H1 (cell line): Measurements from ENCODE around the gene CD151.

Source experiments
- ASH2L ChIP-seq: fragments of 200-600, 300-600 bp; sonication (generic); IDR thresholded peaks from one replicate; pipeline ENCODE4 v1.7.1; 2017; ENCODE audit warnings: low read length
- EGR1 ChIP-seq: IDR thresholded peaks from 2 replicates; pipeline ENCODE4 v1.6.1; 2011; ENCODE audit warnings: low read depth, low read length, borderline replicate concordance
- EP300 ChIP-seq, 2 experiments: IDR thresholded peaks; 1 replicate in 1 of 2; 2 replicates in 1 of 2; pipeline ENCODE4 v1.6.1; 2011 to 2012; ENCODE audit warnings: low read depth in 2 of 2, low read length in 2 of 2, mild to moderate bottlenecking in 2 of 2, borderline replicate concordance in 1 of 2, inconsistent platforms in 1 of 2, moderate library complexity in 1 of 2
- EZH2 ChIP-seq: fragments of 200-600 bp; sonication (generic); IDR thresholded peaks from 2 replicates; pipeline ENCODE4 v1.7.1; 2012; ENCODE audit warnings: low read depth, mild to moderate bottlenecking, moderate library complexity, low read length, inconsistent platforms; ENCODE audit not compliant: severe bottlenecking
- GABPA ChIP-seq: IDR thresholded peaks from 2 replicates; pipeline ENCODE4 v1.6.1; 2011; ENCODE audit warnings: mild to moderate bottlenecking, low read length, moderate library complexity, borderline replicate concordance; ENCODE audit not compliant: insufficient read depth
- JUN ChIP-seq: IDR thresholded peaks from 2 replicates; pipeline ENCODE4 v1.6.1; 2011; ENCODE audit warnings: low read depth, mild to moderate bottlenecking, improper control_type of control experiment, low read length
- KDM1A ChIP-seq: fragments of 200-600, 300-600 bp; sonication (generic); IDR thresholded peaks from 2 replicates; pipeline ENCODE4 v1.7.1; 2016; ENCODE audit warnings: mild to moderate bottlenecking, low read length, borderline replicate concordance
- KDM4A ChIP-seq: IDR thresholded peaks from one replicate; pipeline ENCODE4 v1.7.1; 2012; ENCODE audit warnings: low read depth, mild to moderate bottlenecking, moderate library complexity, low read length, inconsistent platforms; ENCODE audit not compliant: severe bottlenecking
- POLR2A ChIP-seq, 2 experiments: IDR thresholded peaks; 1 replicate in 1 of 2; 2 replicates in 1 of 2; pipeline ENCODE4 v1.6.1; 2011; ENCODE audit warnings: low read depth in 2 of 2, low read length in 2 of 2, mild to moderate bottlenecking in 2 of 2; ENCODE audit errors: control extremely low read depth in 1 of 2
- RFX5 ChIP-seq: IDR thresholded peaks from 2 replicates; pipeline ENCODE4 v1.6.1; 2011; ENCODE audit warnings: low read depth, low read length, improper control_type of control experiment, borderline replicate concordance
- SIX5 ChIP-seq: IDR thresholded peaks from 2 replicates; pipeline ENCODE4 v1.6.1; 2011; ENCODE audit warnings: mild to moderate bottlenecking, low read depth, low read length
- SP1 ChIP-seq: IDR thresholded peaks from 2 replicates; pipeline ENCODE4 v1.6.1; 2011; ENCODE audit warnings: low read depth, low read length
- TF ChIP-seq, protein P1 (sequence below), 3 experiments: IDR thresholded peaks; 1 replicate in 2 of 3; 2 replicates in 1 of 3; pipeline versions ENCODE4 v1.5.1 to v1.6.1; 2011; ENCODE audit warnings: low read length in 3 of 3, mild to moderate bottlenecking in 3 of 3, inconsistent platforms in 2 of 3, low read depth in 1 of 3, moderate library complexity in 1 of 3; ENCODE audit not compliant: insufficient read depth in 1 of 3; ENCODE audit errors: control extremely low read depth in 1 of 3

DNA sequence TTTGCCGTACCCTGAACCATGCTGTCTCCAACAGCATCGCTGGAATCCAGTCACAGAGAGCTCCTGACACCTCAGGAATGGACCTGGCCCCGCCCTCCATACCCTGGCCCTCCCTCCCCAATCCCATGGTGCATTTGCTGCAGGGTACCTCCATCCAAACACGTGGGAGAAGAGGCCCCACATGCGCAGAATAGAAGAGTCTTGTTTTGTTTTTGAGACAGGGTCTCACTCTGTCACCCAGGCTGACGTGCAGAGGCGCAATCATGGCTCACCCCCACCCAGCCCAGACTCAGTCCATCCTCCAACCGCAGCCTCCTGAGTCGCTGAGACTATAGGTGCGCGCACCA lies 16.3 kb upstream of the CD151 start:
- no peak for TF ChIP-seq EGR1
- no peak for TF ChIP-seq POLR2A (IDR thresholded peaks at IDR 0.05; ENCODE audit: control extremely low read depth in 1 of 2, low read depth in 2 of 2, low read length in 2 of 2)
- TF ChIP-seq, protein P1, sequence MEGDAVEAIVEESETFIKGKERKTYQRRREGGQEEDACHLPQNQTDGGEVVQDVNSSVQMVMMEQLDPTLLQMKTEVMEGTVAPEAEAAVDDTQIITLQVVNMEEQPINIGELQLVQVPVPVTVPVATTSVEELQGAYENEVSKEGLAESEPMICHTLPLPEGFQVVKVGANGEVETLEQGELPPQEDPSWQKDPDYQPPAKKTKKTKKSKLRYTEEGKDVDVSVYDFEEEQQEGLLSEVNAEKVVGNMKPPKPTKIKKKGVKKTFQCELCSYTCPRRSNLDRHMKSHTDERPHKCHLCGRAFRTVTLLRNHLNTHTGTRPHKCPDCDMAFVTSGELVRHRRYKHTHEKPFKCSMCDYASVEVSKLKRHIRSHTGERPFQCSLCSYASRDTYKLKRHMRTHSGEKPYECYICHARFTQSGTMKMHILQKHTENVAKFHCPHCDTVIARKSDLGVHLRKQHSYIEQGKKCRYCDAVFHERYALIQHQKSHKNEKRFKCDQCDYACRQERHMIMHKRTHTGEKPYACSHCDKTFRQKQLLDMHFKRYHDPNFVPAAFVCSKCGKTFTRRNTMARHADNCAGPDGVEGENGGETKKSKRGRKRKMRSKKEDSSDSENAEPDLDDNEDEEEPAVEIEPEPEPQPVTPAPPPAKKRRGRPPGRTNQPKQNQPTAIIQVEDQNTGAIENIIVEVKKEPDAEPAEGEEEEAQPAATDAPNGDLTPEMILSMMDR (IDR thresholded peaks at IDR 0.05; ENCODE audit: control extremely low read depth in 1 of 3, insufficient read depth in 1 of 3, low read depth in 1 of 3, low read length in 3 of 3) = no peak
- TF ChIP-seq KDM1A = no peak
- no peak for TF ChIP-seq ASH2L
- no peak for TF ChIP-seq EP300 (IDR thresholded peaks at IDR 0.05; ENCODE audit: borderline replicate concordance in 1 of 2, low read depth in 2 of 2, low read length in 2 of 2)
- no peak for TF ChIP-seq JUN
- no peak for TF ChIP-seq GABPA
- TF ChIP-seq RFX5 = no peak
- TF ChIP-seq SIX5 = no peak
- no peak for TF ChIP-seq SP1
- TF ChIP-seq EZH2 = no peak
- TF ChIP-seq KDM4A = no peak
